Activated T-cell treated with anti-CD3 and anti-CD28 coated beads, Interleukin-2, amount 50 U/mL, for 48 hours (primary cell): ENCODE data around the gene THAP8.
"Not testable (repeated sequence)": the region's sequence is repeated elsewhere in the genome, so short reads cannot be mapped to it uniquely, and the experiment has no call there.

Source experiments
- DNase-seq, 2 experiments: peaks; one replicate each; pipeline ENCODE4 v3.0.0-alpha.2; 2020

The THAP8 gene, protein sequence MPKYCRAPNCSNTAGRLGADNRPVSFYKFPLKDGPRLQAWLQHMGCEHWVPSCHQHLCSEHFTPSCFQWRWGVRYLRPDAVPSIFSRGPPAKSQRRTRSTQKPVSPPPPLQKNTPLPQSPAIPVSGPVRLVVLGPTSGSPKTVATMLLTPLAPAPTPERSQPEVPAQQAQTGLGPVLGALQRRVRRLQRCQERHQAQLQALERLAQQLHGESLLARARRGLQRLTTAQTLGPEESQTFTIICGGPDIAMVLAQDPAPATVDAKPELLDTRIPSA

DNA sequence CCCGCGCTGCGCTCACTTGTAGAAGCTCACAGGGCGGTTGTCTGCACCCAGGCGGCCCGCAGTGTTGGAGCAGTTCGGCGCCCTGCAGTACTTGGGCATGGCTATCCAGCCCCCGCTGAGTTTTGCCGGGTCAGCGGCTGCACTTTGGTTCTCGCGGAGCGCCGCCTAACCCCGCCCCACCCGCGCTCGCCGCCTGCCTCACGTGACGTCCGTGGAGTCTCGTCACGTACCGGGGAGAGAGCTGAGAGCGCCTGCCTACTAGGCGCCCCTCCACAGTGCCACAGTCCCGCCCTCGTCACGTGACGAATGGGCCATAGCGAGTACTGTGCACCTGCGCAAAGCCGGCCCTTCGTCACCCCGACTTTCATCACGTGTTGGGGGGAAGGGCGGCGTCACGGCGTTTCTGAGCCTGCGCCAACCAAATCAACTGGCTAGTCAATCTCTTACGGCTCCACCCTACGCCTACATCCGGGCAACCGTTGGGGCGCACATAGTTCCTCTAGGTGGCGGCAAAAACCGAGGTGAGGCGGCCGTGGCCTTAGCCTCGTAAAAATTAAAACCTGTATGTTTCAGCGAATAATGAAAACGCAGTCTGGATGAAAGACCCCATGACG lies at the start of gene THAP8:
TSS of gene THAP8 (minus strand) at position 167 of the 614 bp plus-strand sequence. CDS start at position 99, 68 bp downstream.
- peak; percentile 99 to 100 for DNase-seq

DNA sequence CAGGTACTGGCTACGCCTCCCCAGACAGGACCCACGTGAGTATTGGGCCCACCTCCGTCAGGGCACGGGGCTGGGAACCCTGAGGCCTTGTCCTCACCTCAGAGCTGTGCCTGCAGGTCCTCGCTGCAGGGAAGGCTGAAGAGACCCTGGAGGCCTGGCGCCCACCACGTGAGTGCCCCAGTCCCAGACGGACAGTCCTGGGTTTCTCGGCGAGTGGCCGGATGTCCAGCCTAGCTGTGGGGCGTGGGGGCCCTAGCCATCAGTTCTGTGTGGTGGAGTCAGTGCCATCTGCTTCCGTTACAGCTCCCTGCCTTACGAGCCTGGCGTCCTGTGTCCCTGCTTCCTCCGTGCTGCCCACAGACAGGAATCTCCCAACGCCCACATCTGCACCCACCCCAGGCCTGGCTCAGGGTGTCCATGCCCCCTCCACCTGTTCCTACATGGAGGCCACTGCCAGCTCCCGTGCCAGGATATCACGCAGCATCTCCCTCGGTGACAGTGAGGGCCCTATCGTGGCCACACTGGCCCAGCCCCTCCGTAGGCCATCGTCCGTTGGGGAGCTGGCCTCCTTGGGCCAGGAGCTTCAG lies 49.0 kb upstream of the THAP8 start:
- no peak for DNase-seq

DNA sequence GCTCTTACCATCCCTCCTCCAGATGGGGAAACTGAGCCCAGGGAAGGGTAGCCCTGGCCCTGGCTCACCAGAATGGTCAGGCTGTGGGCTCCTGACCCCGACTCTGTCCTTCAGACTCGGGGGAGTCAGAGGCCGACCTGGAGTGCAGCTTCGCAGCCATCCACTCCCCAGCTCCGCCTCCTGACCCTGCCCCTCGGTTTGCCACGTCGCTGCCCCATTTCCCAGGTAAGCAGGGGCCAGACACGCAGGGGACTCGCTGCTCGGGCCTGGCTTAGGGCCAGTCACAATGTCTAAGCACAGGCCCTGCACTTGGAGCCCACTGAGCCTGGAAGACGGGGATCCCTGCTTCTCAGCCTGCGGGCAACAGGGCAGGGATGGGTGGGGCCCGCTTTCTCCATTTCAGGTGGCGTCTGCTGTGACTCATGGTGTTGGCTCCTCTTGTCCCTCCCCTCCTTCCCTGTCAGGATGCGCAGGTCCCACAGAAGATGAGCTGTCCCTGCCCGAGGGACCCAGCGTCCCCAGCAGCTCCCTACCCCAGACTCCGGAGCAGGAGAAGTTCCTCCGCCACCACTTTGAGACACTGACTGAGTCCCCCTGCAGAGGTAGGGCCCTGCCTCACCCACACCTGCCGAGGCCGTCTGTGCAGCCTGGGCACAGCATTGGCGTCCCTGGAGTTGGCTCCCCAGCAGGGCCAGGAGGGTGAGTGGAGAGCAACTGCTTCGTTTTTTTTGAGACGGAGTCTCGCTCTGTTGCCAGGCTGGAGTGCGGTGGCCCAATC lies 47.7 kb upstream of the THAP8 start:
- DNase-seq = no peak

DNA sequence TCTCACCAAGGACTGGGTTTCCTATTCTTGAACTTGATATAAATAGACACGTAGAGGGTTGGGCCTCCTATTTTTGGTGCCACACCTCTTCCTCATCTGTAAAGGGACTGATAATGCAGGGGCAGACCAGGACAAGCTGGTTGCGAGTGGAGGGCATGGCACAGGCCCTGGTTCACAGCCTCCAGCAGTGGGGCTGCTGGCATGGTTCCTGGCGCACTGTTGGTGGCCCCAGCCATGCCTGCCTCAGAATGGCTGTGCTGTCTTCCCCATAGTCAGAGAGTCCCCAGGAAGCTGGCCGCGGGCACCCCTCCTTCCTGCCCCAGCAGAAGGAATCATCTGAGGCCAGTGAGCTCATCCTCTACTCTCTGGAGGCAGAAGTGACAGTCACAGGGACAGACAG lies 46.4 kb upstream of the THAP8 start:
- DNase-seq = no peak

DNA sequence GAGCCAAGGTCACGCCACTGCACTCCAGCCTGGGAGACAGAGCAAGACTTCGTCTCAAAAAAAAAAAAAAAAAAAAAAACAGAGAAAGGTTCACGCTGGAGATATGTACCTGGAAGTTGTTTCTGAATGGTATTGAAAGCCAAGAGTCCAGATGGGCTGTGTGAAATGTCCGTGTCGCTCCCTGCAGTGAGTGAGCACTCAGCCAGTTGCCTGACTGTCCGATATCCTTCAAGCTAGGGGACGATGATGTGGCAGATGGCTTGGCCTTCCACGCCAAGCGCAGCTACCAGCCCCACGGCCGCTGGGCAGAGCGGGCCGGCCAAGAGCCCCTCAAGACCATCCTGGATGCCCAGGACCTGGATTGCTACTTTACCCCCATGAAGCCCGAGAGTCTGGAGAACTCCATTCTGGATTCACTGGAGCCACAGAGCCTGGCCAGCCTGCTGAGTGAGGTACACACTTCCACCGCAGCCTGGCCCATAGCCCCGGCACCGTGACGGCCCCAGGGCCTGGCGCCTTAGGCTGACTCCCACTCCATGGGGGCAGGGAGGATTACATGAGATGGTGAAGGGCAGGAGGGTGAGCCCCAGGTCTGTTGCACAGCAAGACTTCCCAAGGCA lies 45.2 kb upstream of the THAP8 start:
- DNase-seq = no peak

DNA sequence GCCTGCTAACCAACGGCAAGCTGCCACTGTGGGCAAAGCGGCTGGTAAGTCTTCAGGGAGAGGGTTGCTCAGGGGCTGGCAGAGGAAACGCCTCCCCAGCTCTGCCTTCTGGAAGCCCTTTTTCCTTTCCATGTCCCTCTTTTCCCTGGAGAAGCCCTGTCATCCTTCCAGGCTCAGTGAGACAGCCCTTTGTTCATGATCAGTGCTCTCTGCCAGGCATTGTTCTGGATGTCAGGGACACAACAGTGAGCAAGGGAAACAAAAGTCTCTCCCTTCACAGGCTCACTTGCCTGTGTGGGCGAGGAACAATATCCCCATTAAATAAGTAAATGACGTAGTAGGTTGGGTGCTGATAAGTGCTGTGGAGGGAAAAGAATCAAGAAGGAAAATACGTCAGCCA lies 43.0 kb upstream of the THAP8 start:
- DNase-seq = no peak

DNA sequence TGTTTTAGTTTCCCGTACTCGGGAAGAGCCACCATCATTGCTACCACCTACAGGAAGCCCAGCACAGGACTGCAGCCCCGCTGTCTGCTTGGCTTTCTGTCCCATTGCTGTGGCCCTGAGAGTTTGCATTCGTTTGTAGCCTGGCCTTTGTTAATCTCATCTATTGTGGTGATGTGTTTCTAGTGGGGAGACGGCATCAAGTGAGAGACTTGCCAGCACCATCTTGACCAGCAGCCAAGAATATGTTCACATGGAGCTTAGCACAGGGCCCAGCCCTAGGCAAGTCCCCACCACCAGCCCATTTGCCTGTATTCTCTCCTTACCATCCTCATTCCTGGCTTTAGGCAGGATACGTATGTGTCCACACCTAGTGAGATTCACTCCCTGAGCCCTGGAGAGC lies 39.6 kb upstream of the THAP8 start:
- no peak for DNase-seq

DNA sequence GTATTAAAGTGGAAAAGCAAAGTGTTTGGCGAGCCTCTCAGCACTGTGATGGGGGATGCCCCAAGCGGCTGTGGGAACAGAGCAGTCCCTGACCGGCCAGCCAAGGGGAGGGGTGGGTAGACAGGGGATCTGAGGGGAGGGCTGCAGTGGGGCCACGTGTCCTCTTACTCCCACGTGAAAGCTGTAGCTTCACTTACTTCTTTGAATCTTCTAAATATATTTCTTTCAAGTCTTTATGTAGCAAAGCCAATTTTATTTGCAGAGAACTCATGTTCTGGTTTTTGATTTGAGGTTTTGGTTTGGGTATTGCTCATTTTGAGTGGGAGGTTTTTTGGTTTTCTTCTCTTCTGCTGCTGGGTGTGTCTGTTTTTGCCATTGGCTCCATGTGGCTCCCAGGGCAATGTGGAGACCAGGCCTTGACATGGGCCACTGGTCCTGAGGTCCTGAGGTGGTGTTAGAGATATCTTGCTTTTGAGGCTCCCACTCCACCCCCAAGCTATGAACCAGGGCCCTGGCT lies 39.1 kb upstream of the THAP8 start:
- DNase-seq = peak; percentile 60 to 62

DNA sequence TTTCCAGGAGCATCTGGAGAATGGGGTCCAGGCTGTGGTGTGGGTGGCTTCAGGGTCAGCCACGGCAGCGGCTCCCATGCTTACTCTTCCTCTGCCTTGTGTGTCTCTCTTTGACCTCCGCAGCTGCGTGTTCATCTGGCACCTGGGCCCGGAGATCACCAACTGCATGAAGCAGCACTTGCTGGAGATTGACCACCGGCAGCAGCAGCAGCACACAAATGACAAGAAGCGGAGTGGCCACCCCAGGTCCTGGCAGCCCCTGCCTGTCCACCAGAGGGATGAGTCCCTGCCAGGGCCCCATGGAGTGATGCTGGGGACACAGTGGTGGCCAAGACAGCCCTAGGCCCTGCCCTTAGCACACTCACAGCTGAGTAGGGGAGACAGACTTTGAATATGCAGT lies 38.5 kb upstream of the THAP8 start:
- DNase-seq = no peak

DNA sequence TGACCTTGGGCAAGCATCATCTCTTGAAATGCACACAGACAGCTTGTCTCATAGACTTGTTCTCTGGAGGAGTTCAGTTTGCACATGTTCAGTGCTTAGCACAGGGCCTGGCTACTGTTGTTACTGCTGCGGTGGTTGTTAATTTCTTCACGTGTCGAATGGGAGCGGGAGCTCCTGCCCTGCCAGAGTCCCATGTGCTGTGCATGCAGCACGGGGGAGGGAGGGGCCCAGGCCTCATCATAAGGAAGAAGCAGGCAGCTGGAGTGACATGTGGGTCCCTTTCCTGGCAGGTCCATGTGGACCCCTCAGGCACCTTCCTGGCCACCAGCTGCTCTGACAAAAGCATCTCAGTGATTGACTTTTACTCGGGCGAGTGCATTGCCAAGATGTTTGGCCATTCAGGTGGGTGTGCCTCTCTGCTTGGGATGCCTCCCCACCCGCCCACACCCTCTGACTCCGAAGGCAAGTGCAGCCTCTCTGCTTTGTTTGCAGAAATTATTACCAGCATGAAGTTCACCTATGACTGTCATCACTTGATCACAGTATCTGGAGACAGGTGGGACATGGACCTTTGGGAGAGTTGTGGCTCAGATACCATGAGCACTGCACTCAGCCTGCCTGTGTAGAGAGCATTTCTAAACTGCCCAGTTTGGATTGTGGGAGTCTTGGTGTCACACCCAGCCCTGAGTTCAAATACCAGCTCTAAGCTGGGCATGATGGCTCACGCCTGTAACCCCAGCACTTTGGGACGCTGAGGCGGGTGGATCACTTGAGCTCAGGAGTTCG lies 37.0 kb upstream of the THAP8 start:
- DNase-seq = no peak

DNA sequence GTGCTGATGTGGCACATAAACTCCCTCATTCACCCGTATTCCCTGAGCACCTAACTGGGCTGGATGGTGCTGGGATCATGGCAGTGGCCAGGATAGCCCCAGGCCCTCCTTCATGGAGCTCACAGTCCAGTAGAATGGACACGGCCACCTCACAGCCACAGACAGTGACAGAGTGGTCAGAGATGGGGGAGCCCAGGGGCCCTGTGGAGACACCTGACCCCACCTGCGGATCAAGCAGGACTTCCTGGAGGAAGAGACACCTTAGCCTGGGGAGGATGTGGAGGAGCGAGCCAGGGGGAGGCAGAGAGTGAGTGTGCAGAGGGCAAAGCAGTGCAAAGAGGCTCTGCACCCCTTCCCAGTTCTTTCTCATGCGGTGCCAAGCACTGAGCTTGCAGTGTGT lies 35.8 kb upstream of the THAP8 start:
- DNase-seq = no peak

DNA sequence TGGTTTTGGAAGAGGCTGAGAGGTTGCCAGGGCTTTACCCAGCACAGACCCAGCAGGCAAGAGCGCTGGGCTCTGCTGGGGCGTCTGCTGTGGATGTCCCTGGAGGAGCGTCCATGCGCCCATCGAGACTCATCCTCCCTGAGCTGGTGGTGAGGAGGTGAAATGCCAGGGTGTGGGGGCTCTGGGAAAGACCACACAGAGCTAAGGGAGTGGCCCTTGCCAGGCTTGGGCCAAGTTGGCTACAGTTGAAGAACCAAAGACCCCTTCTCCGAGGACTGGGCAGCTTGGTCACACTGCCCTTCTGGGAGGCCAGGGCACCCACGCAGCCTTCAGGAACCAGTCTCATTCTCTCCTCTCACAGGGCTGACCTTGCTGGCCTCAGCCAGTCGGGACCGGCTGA lies 32.2 kb upstream of the THAP8 start:
- no peak for DNase-seq

DNA sequence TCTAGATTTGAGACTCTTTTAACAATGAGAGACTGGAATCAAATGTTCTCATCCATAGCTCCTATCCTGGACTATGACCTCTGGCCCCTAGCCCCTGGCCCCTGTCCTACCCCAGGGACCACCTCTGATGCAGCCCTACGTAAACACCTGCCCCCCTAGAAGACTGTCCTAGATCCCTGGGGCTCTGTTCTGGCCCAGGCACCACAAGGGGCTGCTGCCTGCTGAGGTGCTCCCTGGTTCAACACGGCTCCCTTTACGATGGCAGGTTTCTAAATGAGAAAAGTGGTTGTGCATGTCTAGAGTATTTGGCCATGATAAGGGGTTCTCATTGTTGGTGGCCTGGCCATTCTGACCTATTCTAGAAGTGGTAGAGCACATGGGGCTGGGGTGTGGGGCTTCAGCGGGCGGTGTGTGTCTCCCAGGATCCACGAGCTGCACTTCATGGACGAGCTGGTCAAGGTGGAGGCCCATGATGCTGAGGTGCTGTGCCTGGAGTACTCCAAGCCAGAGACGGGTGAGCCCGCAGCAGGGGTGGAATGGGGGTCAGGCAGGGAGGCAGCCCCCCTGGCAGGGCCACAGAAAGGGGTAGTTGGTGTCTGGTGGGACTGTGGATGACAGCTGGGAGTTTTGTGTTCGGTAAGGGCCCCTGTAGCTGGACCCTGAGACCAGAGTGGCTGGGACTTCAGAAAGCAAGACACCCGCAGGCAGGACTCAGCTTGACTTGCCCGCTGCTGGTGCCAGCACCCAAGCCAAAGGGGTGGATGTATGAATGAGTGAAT lies 30.3 kb upstream of the THAP8 start:
- DNase-seq = no peak

DNA sequence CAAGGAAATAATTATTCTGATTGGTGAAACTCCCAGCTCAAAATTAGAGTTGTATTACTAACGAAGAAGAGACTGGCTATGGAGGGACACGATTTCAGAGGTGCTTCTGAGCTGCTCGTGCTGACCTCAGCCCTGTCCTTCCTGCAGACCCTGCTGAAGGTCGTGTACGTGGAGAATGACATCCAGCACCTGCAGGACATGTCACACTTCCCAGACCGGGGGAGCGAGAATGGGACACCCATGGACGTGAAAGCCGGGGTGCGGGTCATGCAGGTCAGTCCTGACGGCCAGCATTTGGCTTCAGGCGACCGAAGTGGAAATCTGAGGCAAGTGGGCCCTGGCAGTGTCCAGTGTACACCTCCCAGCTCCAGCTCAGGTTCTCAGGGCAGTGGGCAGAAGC lies 28.8 kb upstream of the THAP8 start:
- no peak for DNase-seq

DNA sequence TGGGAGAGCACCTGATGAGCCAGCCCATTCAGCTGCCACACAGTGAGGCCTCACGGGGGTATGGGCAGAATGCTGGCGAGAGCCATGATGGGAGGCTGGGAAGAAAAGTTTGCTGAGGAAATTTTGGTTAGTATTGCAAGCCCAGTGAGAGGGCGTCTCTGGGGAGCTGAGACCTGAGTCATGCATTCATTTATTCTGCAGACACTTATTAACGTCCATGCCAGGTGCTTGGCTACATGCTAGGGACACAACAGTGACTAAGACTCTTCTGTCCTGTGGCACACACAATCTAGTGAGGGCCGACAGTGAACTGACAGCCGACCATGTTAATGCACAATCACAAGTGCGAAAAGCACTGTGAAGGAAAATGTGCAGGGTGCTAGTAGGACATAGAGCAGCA lies 27.8 kb upstream of the THAP8 start:
- DNase-seq = no peak

DNA sequence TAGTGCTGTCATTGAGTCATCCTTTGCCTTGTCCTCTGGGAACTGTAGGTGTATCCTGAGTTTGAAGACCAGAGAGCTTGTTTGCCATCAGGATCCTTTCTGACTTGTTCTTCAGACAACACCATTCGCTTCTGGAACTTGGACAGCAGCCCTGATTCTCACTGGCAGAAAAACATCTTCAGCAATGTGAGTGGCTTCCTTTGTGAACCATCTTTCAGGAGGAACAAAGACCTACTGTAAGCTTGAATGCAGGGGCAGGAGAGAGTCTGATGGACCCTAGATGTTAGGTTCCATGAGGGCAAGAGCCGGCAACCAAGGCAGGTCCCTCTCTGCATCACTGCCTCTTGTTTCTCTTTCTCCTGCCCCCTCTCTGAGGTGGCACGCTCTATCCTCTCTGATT lies 27.3 kb upstream of the THAP8 start:
- DNase-seq = no peak

DNA sequence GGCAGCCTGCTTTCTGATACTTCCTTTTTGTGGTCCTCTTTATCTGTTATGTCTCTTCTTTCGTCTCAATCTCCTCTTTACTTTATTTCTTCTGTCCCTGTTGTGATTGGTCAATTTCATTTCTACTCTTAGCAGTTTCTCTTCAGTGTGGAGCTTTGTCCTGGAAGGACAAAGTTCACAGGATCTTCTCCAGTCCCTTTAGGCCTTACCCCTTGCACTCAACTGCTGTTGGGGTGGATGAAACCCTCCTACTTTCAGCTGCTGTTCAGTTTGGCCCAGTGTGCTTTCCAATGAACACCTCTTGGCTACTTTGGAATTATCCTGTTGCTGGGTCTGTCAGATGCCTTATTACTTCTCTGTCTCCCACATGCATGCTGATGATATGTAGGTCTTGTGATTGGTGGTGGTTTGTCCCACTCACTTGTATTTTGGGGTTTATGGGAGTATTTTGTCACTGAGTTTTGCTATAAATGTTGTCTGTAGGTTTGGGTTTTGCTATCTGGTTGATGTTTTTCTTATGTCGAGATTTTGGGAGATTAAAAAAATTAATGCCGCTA lies 25.4 kb upstream of the THAP8 start:
- no peak for DNase-seq

DNA sequence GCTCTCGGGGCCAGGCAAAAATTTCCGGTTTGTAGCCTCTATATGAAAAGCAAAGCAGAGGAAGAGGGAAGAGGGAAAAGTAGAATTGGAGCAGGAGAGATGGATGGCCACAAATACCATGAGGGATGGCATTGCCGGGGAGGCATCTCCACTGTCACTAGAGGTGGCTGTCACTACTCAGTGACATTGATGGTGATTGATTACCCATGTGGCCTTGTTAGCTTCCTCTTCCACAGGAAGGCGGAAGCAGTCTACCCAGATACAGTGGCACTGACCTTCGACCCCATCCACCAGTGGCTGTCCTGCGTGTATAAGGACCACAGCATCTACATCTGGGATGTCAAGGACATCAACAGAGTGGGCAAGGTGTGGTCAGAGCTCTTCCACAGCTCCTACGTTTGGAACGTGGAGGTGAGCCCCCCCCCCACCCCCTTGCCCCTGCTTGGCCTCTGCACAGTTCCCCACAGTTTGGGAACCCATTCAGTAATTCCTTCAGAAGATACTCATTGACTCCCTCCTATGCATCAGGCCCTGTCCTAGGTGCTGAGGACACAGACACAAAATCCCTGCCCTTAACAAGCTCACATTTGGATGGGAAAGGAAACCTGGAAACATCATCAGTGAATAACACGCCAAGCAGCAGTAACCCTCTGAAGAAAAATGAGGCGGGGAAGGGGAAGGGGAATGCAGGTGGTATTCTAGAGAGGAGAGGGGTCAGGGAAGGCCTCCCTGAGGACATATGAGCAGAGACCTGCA lies 19.2 kb upstream of the THAP8 start:
- DNase-seq = no peak

DNA sequence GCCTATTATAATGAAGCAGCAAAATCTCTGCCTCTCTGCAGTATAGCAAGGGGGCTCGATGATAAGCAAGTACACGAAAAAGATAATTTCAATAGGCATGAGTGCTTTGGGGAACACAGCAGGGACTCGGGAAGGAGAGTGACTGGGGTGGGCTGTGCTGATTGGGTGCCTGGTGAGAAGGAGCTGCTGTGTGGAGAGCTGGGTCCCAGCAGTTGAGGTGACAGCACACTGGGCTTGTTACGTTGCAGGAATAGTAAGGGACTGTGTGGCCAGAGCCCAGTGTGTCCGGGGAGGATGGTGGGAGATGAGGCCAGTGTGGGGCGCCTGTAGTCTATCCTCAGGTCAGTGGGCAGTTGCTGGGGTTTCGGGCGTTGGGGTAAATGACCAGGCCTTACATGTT lies 18.0 kb upstream of the THAP8 start:
- DNase-seq = no peak

DNA sequence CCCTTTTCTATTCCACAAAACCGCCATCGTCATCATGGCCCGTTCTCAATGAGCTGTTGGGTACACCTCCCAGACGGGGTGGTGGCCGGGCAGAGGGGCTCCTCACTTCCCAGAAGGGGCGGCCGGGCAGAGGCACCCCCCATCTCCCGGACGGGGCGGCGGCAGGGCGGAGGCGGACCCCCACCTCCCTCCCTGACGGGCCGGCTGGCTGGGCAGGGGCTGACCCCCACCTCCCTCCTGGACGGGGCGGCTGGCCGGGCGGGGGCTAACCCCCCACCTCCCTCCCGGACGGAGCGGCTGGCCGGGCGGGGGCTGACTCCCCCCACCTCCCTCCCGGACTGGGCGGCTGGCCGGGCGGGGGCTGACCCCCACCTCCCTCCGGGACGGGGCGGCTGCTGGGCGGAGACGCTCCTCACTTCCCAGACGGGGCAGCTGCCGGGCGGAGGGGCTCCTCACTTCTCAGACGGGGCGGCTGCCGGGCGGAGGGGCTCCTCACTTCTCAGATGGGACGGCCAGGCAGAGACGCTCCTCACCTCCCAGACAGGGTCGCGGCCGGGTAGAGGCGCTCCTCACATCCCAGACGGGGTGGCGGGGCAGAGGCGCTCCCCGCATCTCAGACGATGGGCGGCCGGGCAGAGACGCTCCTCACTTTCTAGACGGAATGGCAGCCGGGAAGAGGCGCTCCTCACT lies 14.9 kb upstream of the THAP8 start:
- DNase-seq = not testable (repeated sequence)
